Dermis microvascular lymphatic vessel endothelial cell (primary cell): ENCODE results near the gene PTPRZ1. TPM values are rescaled to one million over a fixed set of nuclear protein-coding genes. Genes with fewer than 3 reads are reported as not detected.

ENCODE experiments used
- DNase-seq, 2 donors: peaks; one replicate each; pipeline versions ENCODE4 v3.0.0 to v3.0.0-alpha.2; 2010; ENCODE audit warnings: low read depth in 2 of 2
- total RNA-seq: library from RNA; depleted of rRNA; stranded (reverse); fragments of >200 nt; gene quantifications from 2 replicates; pipeline ENCODE4 v1.2.1, GENCODE V29; 2014

Gene PTPRZ1
- total RNA-seq, 1 donor from 2014 or later, result not detected

GRCh38 chr7:122040147-122040546 is 167.2 kb downstream of the PTPRZ1 start:
- no peak for DNase-seq

GRCh38 chr7:122046402-122046801 is 173.4 kb downstream of the PTPRZ1 start:
- DNase-seq, result no peak

- DNase-seq, result no peak
Measured at GRCh38 chr7:122054393-122054792, 181.4 kb downstream of the PTPRZ1 start.

GRCh38 chr7:122055073-122055472 is 182.1 kb downstream of the PTPRZ1 start:
- no peak for DNase-seq

- peak; percentile 54 to 58 for DNase-seq
Measured at GRCh38 chr7:122056977-122057376, 184.0 kb downstream of the PTPRZ1 start.

- DNase-seq, result no peak
Measured at GRCh38 chr7:122059542-122059941, 186.6 kb downstream of the PTPRZ1 start.

- DNase-seq, result no peak
Measured at GRCh38 chr7:122063146-122063545, 190.2 kb downstream of the PTPRZ1 start.

GRCh38 chr7:122064971-122065370 is 192.0 kb downstream of the PTPRZ1 start:
- DNase-seq, result no peak

GRCh38 chr7:122067077-122067476 is 194.1 kb downstream of the PTPRZ1 start:
- no peak for DNase-seq

- DNase-seq, result no peak
Measured at GRCh38 chr7:122068046-122068445, 195.1 kb downstream of the PTPRZ1 start.

- DNase-seq, result no peak
Measured at GRCh38 chr7:122068999-122069398, 196.0 kb downstream of the PTPRZ1 start.

- DNase-seq, result no peak
Measured at GRCh38 chr7:122070062-122070461, 197.1 kb downstream of the PTPRZ1 start.

GRCh38 chr7:122070834-122071233 is 197.9 kb downstream of the PTPRZ1 start:
- no peak for DNase-seq

GRCh38 chr7:122072272-122072671 is 199.3 kb downstream of the PTPRZ1 start:
- no peak for DNase-seq

- no peak for DNase-seq
Measured at GRCh38 chr7:122072924-122073599, 200.1 kb downstream of the PTPRZ1 start.

GRCh38 chr7:122073635-122074034 is 200.7 kb downstream of the PTPRZ1 start:
- no peak for DNase-seq

- no peak for DNase-seq
Measured at GRCh38 chr7:122082160-122082559, 209.2 kb downstream of the PTPRZ1 start.

- DNase-seq, result no peak
Measured at GRCh38 chr7:122082670-122083069, 209.7 kb downstream of the PTPRZ1 start.

GRCh38 chr7:122092964-122093797 is 220.2 kb downstream of the PTPRZ1 start:
- DNase-seq, result peak; percentile 72 to 81

GRCh38 chr7:122094549-122094948 is 221.6 kb downstream of the PTPRZ1 start:
- DNase-seq, result no peak

GRCh38 chr7:122095642-122096041 is 222.7 kb downstream of the PTPRZ1 start:
- DNase-seq, result no peak

GRCh38 chr7:122100021-122100420 is 227.1 kb downstream of the PTPRZ1 start:
- DNase-seq, result peak; percentile 15 to 79

GRCh38 chr7:122103064-122103463 is 230.1 kb downstream of the PTPRZ1 start:
- DNase-seq, result no peak
